Fibroblast of pulmonary artery (primary cell): Measurements from ENCODE around the gene LSAMP.

ENCODE experiments used
- DNase-seq: peaks from one replicate; pipeline ENCODE4 v3.0.0-alpha.2; 2010; ENCODE audit warnings: low read depth
- H3K4me3 ChIP-seq: replicated peaks from 2 replicates; pipeline ENCODE4 v1.5.1; 2011; ENCODE audit warnings: low read depth, mild to moderate bottlenecking, control low read depth, low read length, moderate library complexity
- CTCF ChIP-seq: IDR thresholded peaks from 2 replicates; pipeline ENCODE4 v1.5.1; 2011; ENCODE audit warnings: mild to moderate bottlenecking, control low read depth, low read length, inconsistent platforms; ENCODE audit errors: missing control alignments

LSAMP gene

GRCh38 chr3:115825046-115825445 lies 620.2 kb downstream of the LSAMP start:
- DNase-seq, result peak; percentile 85

GRCh38 chr3:115823083-115823482 lies 622.2 kb downstream of the LSAMP start:
- no peak overlapping the region for H3K4me3 ChIP-seq
- DNase-seq, result no peak
- TF ChIP-seq CTCF, result no peak

More at GRCh38 chr3:115825046-115825445, 620.2 kb downstream of the LSAMP start:
- TF ChIP-seq CTCF, result no peak
- H3K4me3 ChIP-seq, result no peak overlapping the region

GRCh38 chr3:115822579-115822978 lies 622.7 kb downstream of the LSAMP start:
- TF ChIP-seq CTCF, result no peak
- no peak for DNase-seq
- no peak overlapping the region for H3K4me3 ChIP-seq

GRCh38 chr3:115819785-115820384 lies 625.4 kb downstream of the LSAMP start:
- TF ChIP-seq CTCF, result peak; percentile 100
- H3K4me3 ChIP-seq, result no peak overlapping the region
- peak; percentile 93 for DNase-seq

- DNase-seq, result peak; percentile 83
- TF ChIP-seq CTCF, result peak; percentile 90
- no peak overlapping the region for H3K4me3 ChIP-seq
Observed at GRCh38 chr3:115814778-115815380, 630.4 kb downstream of the LSAMP start.

- no peak for TF ChIP-seq CTCF
- no peak overlapping the region for H3K4me3 ChIP-seq
- DNase-seq, result no peak
Observed at GRCh38 chr3:115814006-115814405, 631.3 kb downstream of the LSAMP start.

- H3K4me3 ChIP-seq, result no peak overlapping the region
- DNase-seq, result no peak
- TF ChIP-seq CTCF, result no peak
Observed at GRCh38 chr3:115808816-115809215, 636.5 kb downstream of the LSAMP start.
